22Rv1 (cell line): ENCODE data around the gene HOXD11.

ENCODE experiments used
- CTCF ChIP-seq: fragments of 450-650 bp; IDR thresholded peaks from 2 replicates; pipeline ENCODE4 v1.5.1; 2017; ENCODE audit warnings: mild to moderate bottlenecking
- ZFX ChIP-seq: fragments of 450-650 bp; IDR thresholded peaks from 2 replicates; pipeline ENCODE4 v1.6.1; 2017; ENCODE audit warnings: antibody characterized with exemption, borderline replicate concordance

DNA sequence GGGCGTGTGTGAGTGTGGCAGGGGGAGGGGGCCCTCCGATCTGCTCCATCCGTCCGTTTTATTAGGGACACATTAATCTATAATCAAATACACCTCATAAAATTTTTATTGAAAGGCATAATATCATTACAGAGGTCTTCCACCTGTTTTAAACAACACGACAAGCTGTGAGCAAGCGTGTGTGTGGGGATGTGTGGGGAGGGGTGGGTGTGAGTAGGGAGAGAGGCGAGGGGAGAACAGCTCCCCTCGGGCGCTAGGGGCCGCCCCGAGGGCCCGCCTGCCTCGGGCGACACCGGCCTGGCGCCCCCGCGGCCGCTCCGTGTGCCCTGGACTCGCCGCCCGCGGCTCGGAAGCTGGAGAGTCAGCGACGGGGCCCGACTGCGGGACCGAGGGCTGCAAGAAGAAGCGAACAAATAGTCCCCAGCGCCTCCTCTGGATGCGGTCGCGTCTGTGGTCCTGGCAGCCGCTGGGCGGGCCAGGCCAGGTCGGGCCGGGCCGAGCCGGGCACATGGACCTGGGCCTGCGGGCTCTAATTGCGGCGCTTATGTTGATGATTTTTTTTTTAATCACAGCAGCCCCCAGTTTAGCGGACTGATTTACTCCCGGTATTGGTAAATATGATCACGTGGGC lies 15.1 kb downstream of the HOXD11 start:
- TF ChIP-seq CTCF (no peak), ZFX (no peak)
